Caco-2 (cell line): Measurements from ENCODE around the gene SEC16B. TPM values are rescaled to one million over a fixed set of nuclear protein-coding genes. Genes with fewer than 3 reads are reported as not detected.

Experiments
- BruUV-seq: library from RNA; stranded (reverse); fragments of 400-500 nt; replicated peaks from 2 replicates; lab custom pipeline; 2021; lab: Mats Ljungman, UMichigan
- CTCF ChIA-PET: fragments of 300-600 bp; sonication (Branson Sonifier 250); formaldehyde crosslinking; loops from one replicate; lab custom pipeline; 2022; ENCODE audit warnings: antibody characterized with exemption; lab: Charles Lee
- POLR2A ChIA-PET: fragments of 300-600 bp; sonication (Branson Sonifier 250); formaldehyde crosslinking; loops from one replicate; lab custom pipeline; 2022; ENCODE audit warnings: antibody characterized with exemption; lab: Charles Lee
- DNase-seq, 2 experiments: peaks; one replicate each; pipeline versions ENCODE4 v3.0.0 to v3.0.0-alpha.2; 2020 to 2022
- H3K27me3 ChIP-seq: replicated peaks from 2 replicates; pipeline ENCODE4 v1.6.0; 2011; ENCODE audit warnings: low read length; ENCODE audit not compliant: control insufficient read depth, insufficient read depth
- H3K36me3 ChIP-seq: 2 replicates; pipeline ENCODE4 v1.5.1; 2011; ENCODE audit warnings: low read length; ENCODE audit not compliant: control insufficient read depth, insufficient read depth
- H3K4me1 ChIP-seq: fragments of 250-450 bp; sonication (Bioruptor Pico); 2 replicates; pipeline ENCODE4 v1.5.1; 2020; ENCODE audit warnings: mild to moderate bottlenecking
- H3K4me3 ChIP-seq: 2 replicates; pipeline ENCODE4 v1.5.1; 2011; ENCODE audit warnings: low read depth, mild to moderate bottlenecking, control low read depth, low read length
- H3K9me3 ChIP-seq: fragments of 250-450 bp; sonication (Bioruptor Pico); 2 replicates; pipeline ENCODE4 v1.5.1; 2020; ENCODE audit warnings: mild to moderate bottlenecking, moderate library complexity
- H3K27ac Mint-ChIP-seq: one replicate; pipeline ENCODE4 v1.8.0; 2022; ENCODE audit warnings: mixed read lengths; ENCODE audit not compliant: unreplicated experiment
- H3K27me3 Mint-ChIP-seq: one replicate; pipeline ENCODE4 v1.8.0; 2022; ENCODE audit warnings: mixed read lengths; ENCODE audit not compliant: insufficient read depth, unreplicated experiment
- H3K36me3 Mint-ChIP-seq: one replicate; pipeline ENCODE4 v1.8.0; 2022; ENCODE audit warnings: mild to moderate bottlenecking, mixed read lengths; ENCODE audit not compliant: insufficient read depth, unreplicated experiment
- H3K4me1 Mint-ChIP-seq: one replicate; pipeline ENCODE4 v1.8.0; 2022; ENCODE audit warnings: low read depth, mixed read lengths; ENCODE audit not compliant: unreplicated experiment
- H3K4me3 Mint-ChIP-seq: one replicate; pipeline ENCODE4 v1.8.0; 2022; ENCODE audit warnings: mild to moderate bottlenecking, moderate library complexity, mixed read lengths; ENCODE audit not compliant: unreplicated experiment
- H3K9me3 Mint-ChIP-seq: one replicate; pipeline ENCODE4 v1.8.0; 2022; ENCODE audit warnings: mixed read lengths; ENCODE audit not compliant: unreplicated experiment
- intact Hi-C: fragments of 100-400 bp; cut with micrococcal nuclease; formaldehyde crosslinking; loops from one replicate; pipeline ENCODE4 v1.10.0; 2022; ENCODE audit not compliant: unreplicated experiment
- total RNA-seq: library from RNA; stranded (reverse); gene quantifications from 2 replicates; pipeline ENCODE4 v1.2.3, GENCODE V29; 2022
- TF ChIP-seq, protein P1 (sequence below), 2 experiments: fragments of 200-600 bp in 1 of 2; IDR thresholded peaks; 1 replicate in 1 of 2; 2 replicates in 1 of 2; pipeline versions ENCODE4 v1.5.1 to v1.8.0; 2011 to 2022; ENCODE audit warnings: antibody characterized with exemption in 1 of 2, control low read depth in 1 of 2, inconsistent platforms in 1 of 2, low read depth in 1 of 2, low read length in 1 of 2, mild to moderate bottlenecking in 1 of 2, moderate library complexity in 1 of 2; ENCODE audit not compliant: insufficient read depth in 1 of 2, severe bottlenecking in 1 of 2, unreplicated experiment in 1 of 2

SEC16B gene
- total RNA-seq, 1 experiment from 2014 or later = 0.59 TPM

DNA sequence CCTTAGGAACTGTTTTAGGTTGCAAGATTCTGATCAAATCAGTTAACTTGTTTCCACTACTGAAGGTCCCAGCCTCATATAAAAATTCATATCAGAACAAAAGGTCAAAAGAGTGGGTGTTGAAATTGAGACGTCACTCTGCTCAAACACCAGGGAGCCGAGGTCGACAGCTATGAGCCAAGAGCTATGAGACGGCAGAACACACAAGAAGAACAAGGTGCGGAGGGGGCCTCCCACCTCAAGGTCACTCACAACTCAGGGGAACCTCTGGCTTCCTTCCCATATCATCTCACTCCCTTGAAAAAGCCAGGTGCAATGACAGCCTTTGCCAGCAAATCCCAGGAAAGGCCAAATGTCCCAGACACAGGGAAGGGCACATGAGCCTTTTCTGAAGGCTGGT, 749 bp downstream of the SEC16B start:
- BruUV-seq = no TSS peak
- no peaks in the 10 kb centered on the region for H3K36me3 Mint-ChIP-seq
- H3K4me3 Mint-ChIP-seq = no peak overlapping the region

GRCh38 chr1:177966199-177966598, 3.7 kb downstream of the SEC16B start:
- no peaks in the 10 kb centered on the region for H3K9me3 Mint-ChIP-seq
- no peak for DNase-seq
- intact Hi-C loops = no loop called here
- peaks cover 10% of the 10 kb centered on the region for H3K4me1 Mint-ChIP-seq
- ChIA-PET CTCF (no interaction called here), POLR2A (no interaction called here)
- H3K27me3 Mint-ChIP-seq = no peaks in the 10 kb centered on the region
- Histone ChIP-seq H3K27me3 (no peaks in the 10 kb centered on the region), H3K4me3 (no peak overlapping the region), H3K36me3 (no peaks in the 10 kb centered on the region), H3K4me1 (peaks cover 15% of the 10 kb centered on the region), H3K9me3 (no peaks in the 10 kb centered on the region)
- BruUV-seq = no TSS peak
- H3K27ac Mint-ChIP-seq = no peak overlapping the region
- H3K4me3 Mint-ChIP-seq = no peak overlapping the region
- H3K36me3 Mint-ChIP-seq = no peaks in the 10 kb centered on the region
- TF ChIP-seq, protein P1, sequence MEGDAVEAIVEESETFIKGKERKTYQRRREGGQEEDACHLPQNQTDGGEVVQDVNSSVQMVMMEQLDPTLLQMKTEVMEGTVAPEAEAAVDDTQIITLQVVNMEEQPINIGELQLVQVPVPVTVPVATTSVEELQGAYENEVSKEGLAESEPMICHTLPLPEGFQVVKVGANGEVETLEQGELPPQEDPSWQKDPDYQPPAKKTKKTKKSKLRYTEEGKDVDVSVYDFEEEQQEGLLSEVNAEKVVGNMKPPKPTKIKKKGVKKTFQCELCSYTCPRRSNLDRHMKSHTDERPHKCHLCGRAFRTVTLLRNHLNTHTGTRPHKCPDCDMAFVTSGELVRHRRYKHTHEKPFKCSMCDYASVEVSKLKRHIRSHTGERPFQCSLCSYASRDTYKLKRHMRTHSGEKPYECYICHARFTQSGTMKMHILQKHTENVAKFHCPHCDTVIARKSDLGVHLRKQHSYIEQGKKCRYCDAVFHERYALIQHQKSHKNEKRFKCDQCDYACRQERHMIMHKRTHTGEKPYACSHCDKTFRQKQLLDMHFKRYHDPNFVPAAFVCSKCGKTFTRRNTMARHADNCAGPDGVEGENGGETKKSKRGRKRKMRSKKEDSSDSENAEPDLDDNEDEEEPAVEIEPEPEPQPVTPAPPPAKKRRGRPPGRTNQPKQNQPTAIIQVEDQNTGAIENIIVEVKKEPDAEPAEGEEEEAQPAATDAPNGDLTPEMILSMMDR (IDR thresholded peaks at IDR 0.05; ENCODE audit: insufficient read depth in 1 of 2, low read depth in 1 of 2, low read length in 1 of 2, severe bottlenecking in 1 of 2, unreplicated experiment in 1 of 2) = no peak

More for the DNA sequence above, 749 bp downstream of the SEC16B start:
- Mint-ChIP-seq H3K4me1 (peaks cover 10% of the 10 kb centered on the region), H3K9me3 (no peaks in the 10 kb centered on the region), H3K27me3 (no peaks in the 10 kb centered on the region), H3K27ac (peak overlapping the region; percentile 83)
- Histone ChIP-seq H3K9me3 (no peaks in the 10 kb centered on the region), H3K27me3 (no peaks in the 10 kb centered on the region), H3K36me3 (no peaks in the 10 kb centered on the region), H3K4me1 (peaks cover 15% of the 10 kb centered on the region), H3K4me3 (no peak overlapping the region)
- TF ChIP-seq, protein P1 (IDR thresholded peaks at IDR 0.05; ENCODE audit: insufficient read depth in 1 of 2, low read depth in 1 of 2, low read length in 1 of 2, severe bottlenecking in 1 of 2, unreplicated experiment in 1 of 2) = no peak
- intact Hi-C loops = no loop called here
- no peak for DNase-seq
- ChIA-PET CTCF (no interaction called here), POLR2A (no interaction called here)

- H3K36me3 Mint-ChIP-seq = no peaks in the 10 kb centered on the region
- peaks cover 12% of the 10 kb centered on the region for H3K4me1 ChIP-seq
- POLR2A ChIA-PET = no interaction called here
- intact Hi-C loops = no loop called here
- no peaks in the 10 kb centered on the region for H3K9me3 ChIP-seq
- TF ChIP-seq, protein P1 (IDR thresholded peaks at IDR 0.05; ENCODE audit: insufficient read depth in 1 of 2, low read depth in 1 of 2, low read length in 1 of 2, severe bottlenecking in 1 of 2, unreplicated experiment in 1 of 2) = no peak
- no peaks in the 10 kb centered on the region for H3K27me3 Mint-ChIP-seq
- no peak for DNase-seq
- peaks cover 10% of the 10 kb centered on the region for H3K4me1 Mint-ChIP-seq
- H3K4me3 ChIP-seq = no peak overlapping the region
- no peaks in the 10 kb centered on the region for H3K27me3 ChIP-seq
- no peaks in the 10 kb centered on the region for H3K9me3 Mint-ChIP-seq
- no peak overlapping the region for H3K27ac Mint-ChIP-seq
- H3K4me3 Mint-ChIP-seq = no peak overlapping the region
- CTCF ChIA-PET = no interaction called here
- BruUV-seq = no TSS peak
- no peaks in the 10 kb centered on the region for H3K36me3 ChIP-seq
These were observed 4.6 kb downstream of the SEC16B start for GRCh38 chr1:177965293-177965692.
